GM12878 (cell line): ENCODE data around the gene EDN2. TPM values are rescaled to one million over a fixed set of nuclear protein-coding genes. Genes with fewer than 3 reads are reported as not detected.

ENCODE experiments used
- ATAC-seq: fragments of 200-7000 bp; cut with Tn5 transposase; 3 replicates; pipeline ENCODE4 v1.9.1; 2020; ENCODE audit warnings: mild to moderate bottlenecking, moderate library complexity
- Bru-seq: library from RNA; stranded (reverse); fragments of 400-500 nt; gene quantifications from one replicate; lab custom pipeline; 2021; lab: Mats Ljungman, UMichigan
- BruChase-seq, 2 experiments: library from RNA; stranded (reverse); fragments of 400-500 nt; gene quantifications; one replicate each; lab custom pipeline; 2021; lab: Mats Ljungman, UMichigan
- BruUV-seq: library from RNA; stranded (reverse); fragments of 400-500 nt; replicated peaks from 2 replicates; lab custom pipeline; 2021; lab: Mats Ljungman, UMichigan
- CTCF ChIA-PET: fragments of 300-600 bp; sonication (Branson Sonifier 250); formaldehyde crosslinking; extraction: SDS; loops from one replicate; lab custom pipeline; 2021; ENCODE audit warnings: inconsistent platforms; lab: Yijun Ruan, JAX
- POLR2A ChIA-PET: fragments of 350-600 bp; formaldehyde crosslinking; extraction: SDS; loops from one replicate; lab custom pipeline; 2021; ENCODE audit warnings: inconsistent platforms; lab: Charles Lee
- RAD21 ChIA-PET: fragments of 300-600 bp; sonication (Branson Sonifier 250); formaldehyde crosslinking; loops from one replicate; lab custom pipeline; 2023; ENCODE audit warnings: antibody characterized with exemption; ENCODE audit not compliant: unreplicated experiment; lab: Charles Lee
- SMC1A ChIA-PET: fragments of 300-600 bp; sonication (Branson Sonifier 250); formaldehyde crosslinking; loops from one replicate; lab custom pipeline; 2023; ENCODE audit not compliant: unreplicated experiment, uncharacterized antibody; lab: Charles Lee
- DNase-seq: peaks from one replicate; pipeline ENCODE4 v3.0.0-alpha.2; 2011; ENCODE audit warnings: low read depth, low spot score
- FAIRE-seq: peaks from 3 replicates; lab custom pipeline; 2011; peaks lifted over from hg19 to GRCh38; lab: Jason Lieb, UNC
- H2AFZ ChIP-seq: 2 replicates; pipeline ENCODE4 v1.6.0; 2011; ENCODE audit warnings: low read depth, low read length, control low read depth; ENCODE audit not compliant: control insufficient read depth
- H3K27ac ChIP-seq: 2 replicates; pipeline ENCODE4 v1.5.1; 2011; ENCODE audit warnings: control low read depth; ENCODE audit not compliant: control insufficient read depth, insufficient read depth
- H3K27me3 ChIP-seq, 2 experiments: replicated peaks in 1 of 2; 2 replicates each; pipeline versions ENCODE4 v1.6.0 to v1.6.1; 2011; ENCODE audit warnings: low read length in 1 of 2; ENCODE audit not compliant: control insufficient read depth in 2 of 2, insufficient read depth in 2 of 2
- H3K36me3 ChIP-seq, 2 experiments: 2 replicates each; pipeline ENCODE4 v1.5.1; 2011; ENCODE audit warnings: low read length in 1 of 2; ENCODE audit not compliant: control insufficient read depth in 2 of 2, insufficient read depth in 2 of 2
- H3K4me1 ChIP-seq: 2 replicates; pipeline ENCODE4 v1.6.1; 2011; ENCODE audit warnings: mild to moderate bottlenecking, low read length, moderate library complexity, mixed read lengths; ENCODE audit not compliant: control insufficient read depth, insufficient read depth
- H3K4me2 ChIP-seq: 2 replicates; pipeline ENCODE4 v1.6.0; 2011; ENCODE audit warnings: control low read depth; ENCODE audit not compliant: control insufficient read depth, insufficient read depth
- H3K4me3 ChIP-seq: fragments of 200-600 bp; sonication (generic); 2 replicates; pipeline ENCODE4 v1.5.1; 2016
- H3K79me2 ChIP-seq: 2 replicates; pipeline ENCODE4 v1.6.0; 2011; ENCODE audit warnings: low read length; ENCODE audit not compliant: control insufficient read depth, insufficient read depth
- H3K9ac ChIP-seq: 2 replicates; pipeline ENCODE4 v1.8.0; 2011; ENCODE audit warnings: low read length, control low read depth, mixed read lengths; ENCODE audit not compliant: control insufficient read depth, insufficient read depth
- H3K9me3 ChIP-seq: replicated peaks from 3 replicates; pipeline ENCODE4 v1.5.1; 2011; ENCODE audit warnings: mild to moderate bottlenecking, low read length; ENCODE audit not compliant: control insufficient read depth, insufficient read depth
- H4K20me1 ChIP-seq: 2 replicates; pipeline ENCODE4 v1.6.0; 2011; ENCODE audit not compliant: control insufficient read depth, insufficient read depth
- CTCF ChIP-seq, 3 experiments: IDR thresholded peaks in 2 of 3; conservative IDR thresholded peaks in 1 of 3; 2 replicates each; pipeline ENCODE4 v1.5.1; 2011; ENCODE audit warnings: low read depth in 3 of 3, low read length in 3 of 3, mild to moderate bottlenecking in 3 of 3, control low read depth in 2 of 3, moderate library complexity in 2 of 3, inconsistent platforms in 1 of 3, mixed read lengths in 1 of 3; ENCODE audit not compliant: control insufficient read depth in 2 of 3, insufficient read depth in 1 of 3; ENCODE audit errors: extremely low read depth in 1 of 3
- FOXK2 ChIP-seq: fragments of 450-650 bp; IDR thresholded peaks from 2 replicates; pipeline ENCODE4 v1.6.1; 2017; ENCODE audit warnings: mild to moderate bottlenecking, moderate library complexity
- KDM1A ChIP-seq: fragments of 200-600 bp; sonication (generic); IDR thresholded peaks from 2 replicates; pipeline ENCODE4 v1.6.1; 2016; ENCODE audit warnings: borderline replicate concordance
- PAX8 ChIP-seq: fragments of 450-650 bp; IDR thresholded peaks from 2 replicates; pipeline ENCODE4 v1.6.1; 2017; ENCODE audit warnings: mild to moderate bottlenecking, moderate library complexity
- whole genome bisulfite sequencing: methylation state at CpG from one replicate; pipeline ENCODE4 v1.1.6; 2016; ENCODE audit warnings: low lambda C conversion rate; ENCODE audit not compliant: insufficient replicate concordance, insufficient coverage; ENCODE audit errors: missing lambda C conversion rate; 5-methylcytosine and 5-hydroxymethylcytosine counted together
- in situ Hi-C: fragments of 300-500 bp; cut with MboI; formaldehyde crosslinking; loops from 9 replicates; pipeline ENCODE4 v1.14.3; 2018; ENCODE audit warnings: mixed read lengths
- intact Hi-C: fragments of 100-400 bp; cut with micrococcal nuclease; formaldehyde crosslinking; loops from one replicate; pipeline ENCODE4 v1.14.2; 2022; ENCODE audit not compliant: unreplicated experiment
- long read RNA-seq, 2 experiments: library from polyadenylated mRNA; unstranded; transcript quantifications; one replicate each; pipeline ENCODE4 v2.0.0, GENCODE V29; 2019 to 2020
- polyA minus RNA-seq, 3 experiments: library from RNA; depleted of rRNA, polyadenylated mRNA; stranded (reverse); fragments of >200 nt; gene quantifications; 2 replicates each; pipeline ENCODE4 v1.2.3, GENCODE V29; 2011
- polyA plus RNA-seq, 11 experiments: library from polyadenylated mRNA; depleted of rRNA in 4 of 11; unstranded in 6 of 11; stranded (reverse) in 5 of 11; fragments of >200 nt; fragmentation: Nextera tagmentation in 4 of 11; fragmentation: Illumina TruSeq in 1 of 11; extraction: Ambion mirVana in 4 of 11; extraction: Trizol in 1 of 11; gene quantifications; 1 replicate in 1 of 11; 2 replicates in 10 of 11; pipeline versions ENCODE4 v1.2.1 to v1.2.3, GENCODE V29; 2011 to 2016; ENCODE audit warnings: inconsistent platforms in 2 of 11, missing spikeins in 2 of 11, low read depth in 1 of 11
- total RNA-seq, 4 experiments: library from RNA; depleted of rRNA in 3 of 4; stranded (reverse); fragments of >200 nt in 3 of 4; fragmentation: Illumina TruSeq in 1 of 4; extraction: Trizol in 1 of 4; gene quantifications; 2 replicates each; pipeline versions ENCODE4 v1.2.1 to v1.2.3, GENCODE V29; 2013 to 2021

Gene EDN2
- 0.44 and 0.56 TPM in 2 replicates for total RNA-seq (2013; cell fraction: nucleolus; rRNA removed)
- total RNA-seq (2014; rRNA removed) (0.28 and 0.60 TPM in 2 replicates), total RNA-seq (2014; rRNA removed; fragmentation: Illumina TruSeq; extraction: Trizol) (0.13 and 0.23 TPM in 2 replicates), total RNA-seq (2021) (0.74 and 0.98 TPM in 2 replicates), polyA plus RNA-seq (2011; rRNA removed) (1.1 and 1.5 TPM in 2 replicates), polyA plus RNA-seq (2014; fragmentation: Illumina TruSeq; extraction: Trizol) (0.35 TPM in 1 of 2 replicates, not detected in the other), polyA plus RNA-seq (2014; fragmentation: Nextera tagmentation; extraction: Ambion mirVana) (under 1 TPM in 1 of 2 experiments, not detected in 1; 0.11 TPM), polyA plus RNA-seq (2014; rRNA removed) (0.94 and 1.3 TPM in 2 replicates), polyA plus RNA-seq (2016; fragmentation: Nextera tagmentation; extraction: Ambion mirVana) (under 1 TPM; 0.43 to 0.48 TPM), polyA minus RNA-seq (2011; rRNA and poly(A)+ RNA removed) (0.66 and 1.1 TPM in 2 replicates), Bru-seq, nascent RNA (percentile 35 among the genes with signal in this experiment), BruChase-seq, experiment 1, labeled RNA remaining after a 6-hour chase (percentile 23 among the genes with signal in this experiment), BruChase-seq, experiment 2, labeled RNA remaining after a 2-hour chase (percentile 22 among the genes with signal in this experiment)
- polyA plus RNA-seq (2011; ENCODE audit: low read depth), result 0.31 TPM
- polyA plus RNA-seq (2011; cell fraction: cytosol; rRNA removed), result 2.3 and 2.6 TPM in 2 replicates
- polyA plus RNA-seq (2011; cell fraction: nucleus; rRNA removed), result 9.9 and 12.3 TPM in 2 replicates
- polyA plus RNA-seq (2012), result 0.38 and 0.42 TPM in 2 replicates
- polyA minus RNA-seq (2011; cell fraction: cytosol; rRNA and poly(A)+ RNA removed), result 1.1 TPM in 1 of 2 replicates, not detected in the other
- polyA minus RNA-seq (2011; cell fraction: nucleus; rRNA and poly(A)+ RNA removed), result 0.60 and 0.77 TPM in 2 replicates
- long read RNA-seq, experiment 1, partial matches to known transcripts, result 0 of 1 reads
- long read RNA-seq, experiment 1, other reads (novel, unspliced or antisense), result 1 of 1 reads
- long read RNA-seq, experiment 2, partial matches to known transcripts, result 0 of 1 reads
- long read RNA-seq, experiment 2, other reads (novel, unspliced or antisense), result 1 of 1 reads

DNA sequence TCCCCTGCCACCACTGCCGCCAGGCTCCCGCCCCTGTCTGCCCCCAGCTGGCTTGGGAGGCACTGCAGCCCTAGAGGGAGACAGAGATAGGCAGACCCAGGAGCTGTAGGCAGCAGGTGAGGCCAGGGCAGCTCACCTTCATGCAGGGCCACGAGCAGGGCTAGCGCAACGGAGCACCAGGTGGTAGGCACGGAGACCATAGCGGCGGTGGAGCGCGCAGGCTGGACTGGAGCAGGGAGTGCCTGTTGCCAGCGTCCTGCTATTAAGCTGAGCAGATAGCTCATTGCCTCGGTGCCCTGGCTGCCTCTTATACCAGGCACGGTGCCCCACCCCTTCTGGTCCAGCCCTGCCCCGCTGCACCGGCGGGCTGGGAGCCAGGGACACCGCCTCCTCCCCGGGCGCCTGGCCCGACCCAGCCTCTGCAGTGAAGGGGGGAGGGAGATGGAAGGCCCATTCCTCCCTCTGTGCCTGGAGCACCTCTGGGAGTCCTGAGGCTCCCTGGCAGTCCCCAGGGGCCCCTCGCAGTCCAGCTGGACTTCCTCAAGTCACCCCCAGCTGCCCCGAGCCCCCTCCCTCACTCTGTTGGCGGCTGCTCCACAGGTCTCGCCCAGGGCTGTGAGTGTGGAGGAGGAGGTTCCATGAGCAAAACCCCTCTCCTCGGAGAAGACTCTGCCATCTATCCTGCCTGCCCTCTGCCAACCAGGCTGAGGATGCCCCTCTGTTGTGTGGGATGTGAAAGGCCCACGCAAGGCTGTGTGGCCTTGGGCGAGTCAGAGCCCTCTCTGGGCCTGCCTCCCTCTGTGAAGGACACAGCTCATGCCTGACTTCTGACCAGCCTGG lies at the start of gene EDN2:
EDN2 (minus strand) TSS at position 282 of the 840 bp plus-strand sequence; CDS start at position 200, 82 bp downstream.
- ChIA-PET RAD21 (interaction anchor here (0.8 kb wide), 1 partner anchor 21 kb away, joined by 3 read pairs; no protein-coding TSS in a partner anchor), POLR2A (interaction anchor here (1.6 kb wide), 1 partner anchor 8 kb away, joined by 4 read pairs; no protein-coding TSS in a partner anchor)
- Histone ChIP-seq H3K27ac (no peak within 1 kb of the TSS), H3K36me3 (no peaks in the 10 kb centered on the region), H2AFZ (no peak within 1 kb of the TSS), H3K4me2 (no peak within 1 kb of the TSS), H3K79me2 (no peaks in the 10 kb centered on the region), H3K9ac (no peak within 1 kb of the TSS), H4K20me1 (no peaks in the 10 kb centered on the region)
- no peak for FAIRE-seq
- intact Hi-C loops, result no loop called here
- peak; percentile 46 for ATAC-seq
- TF ChIP-seq FOXK2 (no peak), PAX8 (no peak), KDM1A (no peak), CTCF (IDR thresholded peaks at IDR 0.05 in 2 of 3, conservative IDR thresholded peaks at IDR 0.05 in 1 of 3; ENCODE audit: control insufficient read depth in 2 of 3, extremely low read depth in 1 of 3, insufficient read depth in 1 of 3, low read depth in 3 of 3, low read length in 3 of 3) (peak in 2 of 3 experiments; percentile 22 to 39; a peak in 4 of 6 replicates)
- TF ChIP-seq, all 136 proteins: peak for 1
- Histone ChIP-seq H3K4me3 (no peak within 1 kb of the TSS), H3K9me3 (no peaks in the 10 kb centered on the region), H3K27me3 (no peaks in the 10 kb centered on the region), H3K4me1 (peaks cover 40% of the 10 kb centered on the region)
- ChIA-PET SMC1A (interaction anchor here (1.1 to 1.3 kb wide), 3 partner anchors 15 to 381 kb away, joined by 3 read pairs; no protein-coding TSS in a partner anchor), CTCF (interaction anchor here (0.7 to 5.2 kb wide), 6 partner anchors 7 to 182 kb away, joined by 3 to 37 read pairs (median 3); no protein-coding TSS in a partner anchor)
- no TSS peak for BruUV-seq
- 81% methylated on average over 27 of the region's 27 CpGs for WGBS
- DNase-seq, result no peak
- in situ Hi-C loops, result no loop called here
